Neural cell (in vitro differentiated cells): Measurements from ENCODE around the gene ATG4C. TPM values are rescaled to one million over a fixed set of nuclear protein-coding genes. Genes with fewer than 3 reads are reported as not detected.

Experiments
- H2AFZ ChIP-seq: fragments of 200-600, 300-800 bp; sonication (generic), shearing (Covaris generic); 2 replicates; pipeline ENCODE4 v1.6.0; 2014; ENCODE audit warnings: low read depth, mild to moderate bottlenecking, antibody characterized with exemption, low read length, moderate library complexity
- H3F3A ChIP-seq: fragments of 200-600 bp; shearing (Covaris generic); 2 replicates; pipeline ENCODE4 v1.6.1; 2016; ENCODE audit warnings: mild to moderate bottlenecking, moderate library complexity, mixed read lengths, antibody characterized with exemption, low read length; ENCODE audit not compliant: insufficient read depth, poor library complexity, severe bottlenecking
- H3K27ac ChIP-seq: fragments of 200-600, 300-800 bp; sonication (generic), shearing (Covaris generic); 2 replicates; pipeline ENCODE4 v1.5.1; 2014; ENCODE audit warnings: mild to moderate bottlenecking, low read length, moderate library complexity
- H3K27me3 ChIP-seq: fragments of 300-800, 200-600 bp; sonication (generic), shearing (Covaris generic); 2 replicates; pipeline ENCODE4 v1.6.0; 2014; ENCODE audit warnings: mild to moderate bottlenecking, low read depth, low read length, moderate library complexity; ENCODE audit not compliant: insufficient read depth
- H3K36me3 ChIP-seq: fragments of 300-800, 200-600 bp; sonication (generic), shearing (Covaris generic); 2 replicates; pipeline ENCODE4 v1.5.1; 2014; ENCODE audit warnings: mild to moderate bottlenecking, antibody characterized with exemption, low read length, moderate library complexity; ENCODE audit not compliant: insufficient read depth
- H3K4me2 ChIP-seq: fragments of 300-800, 200-600 bp; sonication (generic), shearing (Covaris generic); 2 replicates; pipeline ENCODE4 v1.6.0; 2014; ENCODE audit warnings: mild to moderate bottlenecking, low read length
- H3K4me3 ChIP-seq: fragments of 300-800, 200-600 bp; sonication (generic), shearing (Covaris generic); 2 replicates; pipeline ENCODE4 v1.5.1; 2014; ENCODE audit warnings: mild to moderate bottlenecking, low read length, moderate library complexity
- H3K79me2 ChIP-seq: fragments of 200-600 bp; shearing (Covaris generic); replicated peaks from 2 replicates; pipeline ENCODE4 v1.6.0; 2014; ENCODE audit warnings: mild to moderate bottlenecking, low read length, moderate library complexity; ENCODE audit not compliant: insufficient read depth
- H3K9ac ChIP-seq: fragments of 300-800, 200-600 bp; sonication (generic), shearing (Covaris generic); 2 replicates; pipeline ENCODE4 v1.6.1; 2016; ENCODE audit warnings: mild to moderate bottlenecking, low read length, mixed read lengths
- H3K9me2 ChIP-seq: fragments of 200-600 bp; shearing (Covaris generic); 2 replicates; pipeline ENCODE4 v1.6.1; 2016; ENCODE audit warnings: mild to moderate bottlenecking, low read length, mixed read lengths; ENCODE audit not compliant: insufficient read depth
- H3K9me3 ChIP-seq: fragments of 200-600, 300-800 bp; sonication (generic), shearing (Covaris generic); 2 replicates; pipeline ENCODE4 v1.6.1; 2016; ENCODE audit warnings: mild to moderate bottlenecking, mixed run types, low read length, moderate library complexity, mixed read lengths
- H4K20me1 ChIP-seq: fragments of 200-600 bp; shearing (Covaris generic); 2 replicates; pipeline ENCODE4 v1.6.1; 2016; ENCODE audit warnings: mild to moderate bottlenecking, mixed run types; ENCODE audit not compliant: insufficient read depth
- CTCF ChIP-seq: fragments of 450-650 bp; IDR thresholded peaks from 2 replicates; pipeline ENCODE4 v1.5.1; 2014; ENCODE audit warnings: antibody characterized with exemption, mild to moderate bottlenecking, moderate library complexity; ENCODE audit not compliant: poor library complexity, severe bottlenecking
- EP300 ChIP-seq: fragments of 450-650 bp; conservative IDR thresholded peaks from 2 replicates; pipeline ENCODE4 v1.6.1; 2014; ENCODE audit warnings: antibody characterized with exemption, mild to moderate bottlenecking, moderate library complexity; ENCODE audit not compliant: poor library complexity, severe bottlenecking
- EZH2 ChIP-seq: fragments of 200-600, 300-800 bp; shearing (Covaris generic), sonication (generic); IDR thresholded peaks from 2 replicates; pipeline ENCODE4 v1.6.1; 2014; ENCODE audit warnings: antibody characterized with exemption, low read length, borderline replicate concordance, mild to moderate bottlenecking; ENCODE audit not compliant: insufficient read depth, poor library complexity, severe bottlenecking
- MXI1 ChIP-seq: fragments of 450-650 bp; conservative IDR thresholded peaks from 2 replicates; pipeline ENCODE4 v1.6.1; 2014; ENCODE audit warnings: antibody characterized with exemption, mild to moderate bottlenecking; ENCODE audit not compliant: poor library complexity, severe bottlenecking
- POLR2AphosphoS5 ChIP-seq: IDR thresholded peaks from 2 replicates; pipeline ENCODE4 v1.6.1; 2012
- RAD21 ChIP-seq: fragments of 450-650 bp; conservative IDR thresholded peaks from 2 replicates; pipeline ENCODE4 v1.6.1; 2014; ENCODE audit warnings: antibody characterized with exemption, mild to moderate bottlenecking, moderate library complexity
- REST ChIP-seq: IDR thresholded peaks from 2 replicates; pipeline ENCODE4 v1.6.1; 2012; ENCODE audit warnings: borderline replicate concordance
- SMC3 ChIP-seq: fragments of 450-650 bp; conservative IDR thresholded peaks from 2 replicates; pipeline ENCODE4 v1.6.1; 2014; ENCODE audit warnings: antibody characterized with exemption, mild to moderate bottlenecking, moderate library complexity; ENCODE audit not compliant: poor library complexity
- TAF1 ChIP-seq: IDR thresholded peaks from 2 replicates; pipeline ENCODE4 v1.6.1; 2012; ENCODE audit warnings: low read depth
- polyA plus RNA-seq: library from polyadenylated mRNA; depleted of rRNA; stranded (reverse); fragments of >200 nt; gene quantifications from 2 replicates; pipeline ENCODE4 v1.2.3, GENCODE V29; 2014

Gene ATG4C
- polyA plus RNA-seq, 1 donor from 2014 or later, result 11.0 TPM

GRCh38 chr1:62774971-62775595 is 8.8 kb upstream of the ATG4C start:
- TF ChIP-seq EZH2 (no peak), CTCF (no peak), REST (no peak), RAD21 (no peak), TAF1 (no peak), POLR2AphosphoS5 (no peak), MXI1 (no peak), EP300 (no peak), SMC3 (no peak)
- no peaks in the 10 kb centered on the region for H3F3A ChIP-seq

GRCh38 chr1:62778208-62778607 is 5.7 kb upstream of the ATG4C start:
- H3K9me2 ChIP-seq, result no peaks in the 10 kb centered on the region
- no peak overlapping the region for H3K27ac ChIP-seq
- H3K27me3 ChIP-seq, result no peaks in the 10 kb centered on the region
- H3K9ac ChIP-seq, result no peak overlapping the region
- H3K4me3 ChIP-seq, result no peak overlapping the region
- no peaks in the 10 kb centered on the region for H4K20me1 ChIP-seq
- H2AFZ ChIP-seq, result no peak overlapping the region
- no peak overlapping the region for H3K4me2 ChIP-seq
- H3K79me2 ChIP-seq, result no peaks in the 10 kb centered on the region
- H3K36me3 ChIP-seq, result no peaks in the 10 kb centered on the region
- no peaks in the 10 kb centered on the region for H3F3A ChIP-seq
- TF ChIP-seq POLR2AphosphoS5 (no peak), REST (no peak), CTCF (no peak), EP300 (no peak), TAF1 (no peak), SMC3 (no peak), MXI1 (no peak), RAD21 (no peak)
- H3K9me3 ChIP-seq, result no peaks in the 10 kb centered on the region

More at GRCh38 chr1:62774971-62775595, 8.8 kb upstream of the ATG4C start:
- H3K79me2 ChIP-seq, result no peaks in the 10 kb centered on the region
- no peak overlapping the region for H3K9ac ChIP-seq
- no peak overlapping the region for H3K4me2 ChIP-seq
- H3K4me3 ChIP-seq, result no peak overlapping the region
- H3K9me3 ChIP-seq, result no peaks in the 10 kb centered on the region
- no peak overlapping the region for H3K27ac ChIP-seq
- no peaks in the 10 kb centered on the region for H3K27me3 ChIP-seq
- no peaks in the 10 kb centered on the region for H3K9me2 ChIP-seq
- H4K20me1 ChIP-seq, result no peaks in the 10 kb centered on the region
- H3K36me3 ChIP-seq, result no peaks in the 10 kb centered on the region
- H2AFZ ChIP-seq, result no peak overlapping the region
